Measurements from ENCODE around the gene MYO5B.

DNA sequence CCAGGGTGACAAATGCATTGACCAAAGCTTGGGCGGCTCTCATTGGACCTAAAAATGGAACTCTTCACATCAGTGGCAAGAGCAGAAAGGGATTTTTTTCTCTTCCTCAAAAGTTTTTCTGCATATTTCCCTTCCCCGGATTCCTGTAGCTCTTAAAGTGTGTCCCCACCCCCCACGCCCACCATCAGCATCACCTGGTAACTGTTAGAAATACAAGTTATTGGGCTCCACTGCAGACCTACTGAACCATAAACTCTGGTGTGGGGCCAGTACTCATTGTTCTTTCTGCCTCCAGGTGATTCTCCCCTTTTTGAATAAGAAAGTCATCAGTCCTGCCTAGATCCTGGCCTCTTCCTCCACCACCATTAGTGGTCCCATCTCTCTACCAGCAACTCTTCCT lies 1.3 kb upstream of the MYO5B start:
- TF ChIP-seq EP300 (IDR thresholded peaks at IDR 0.05) (no peak), POLR2AphosphoS5 (IDR thresholded peaks at IDR 0.05) (no peak)
